Subcutaneous adipose tissue (tissue), 4 donors: Measurements from ENCODE around the gene SETD5. TPM values are rescaled to one million over a fixed set of nuclear protein-coding genes. Genes with fewer than 3 reads are reported as not detected.

Source experiments
- CTCF ChIP-seq: fragments of 450-650 bp; IDR thresholded peaks from one replicate; pipeline ENCODE4 v1.5.1; 2016; ENCODE audit warnings: low read depth, mild to moderate bottlenecking, control low read depth, antibody characterized with exemption, moderate library complexity
- total RNA-seq, 4 donors: library from RNA; depleted of rRNA; stranded (reverse); fragments of >200 nt; gene quantifications; one replicate each; pipeline ENCODE4 v1.1.0, GENCODE V29; 2016

The SETD5 gene
- total RNA-seq, 4 donors from 2014 or later: 73.5 to 211 (median 91.7) TPM

GRCh38 chr3:9469986-9470385, 72.6 kb downstream of the SETD5 start:
- TF ChIP-seq CTCF: no peak

GRCh38 chr3:9473496-9474065, 76.2 kb downstream of the SETD5 start:
- TF ChIP-seq CTCF: no peak

- TF ChIP-seq CTCF: no peak
Measured at GRCh38 chr3:9474482-9474881, 77.1 kb downstream of the SETD5 start.

- no peak for TF ChIP-seq CTCF
Measured at GRCh38 chr3:9476935-9477334, 79.5 kb downstream of the SETD5 start.

GRCh38 chr3:9480265-9480664, 82.8 kb downstream of the SETD5 start:
- TF ChIP-seq CTCF: no peak

- TF ChIP-seq CTCF: no peak
Measured at GRCh38 chr3:9485248-9485647, 87.8 kb downstream of the SETD5 start.

- no peak for TF ChIP-seq CTCF
Measured at GRCh38 chr3:9491506-9491905, 94.1 kb downstream of the SETD5 start.
